ENCODE results near the gene BAZ2B.

BAZ2B gene

GRCh38 chr2:159399716-159400415, 216.5 kb downstream of the BAZ2B start:
- peak; percentile 71 for DNase-seq (ENCODE audit: low read depth)
- H3K4me3 ChIP-seq (ENCODE audit: low read length): no peak overlapping the region
- no peak for TF ChIP-seq CTCF (IDR thresholded peaks at IDR 0.05; ENCODE audit: insufficient read depth, low read depth, low read length, missing control alignments)

- no peak for TF ChIP-seq CTCF (IDR thresholded peaks at IDR 0.05; ENCODE audit: insufficient read depth, low read depth, low read length, missing control alignments)
Measured at GRCh38 chr2:159396799-159397198, 219.5 kb downstream of the BAZ2B start.

GRCh38 chr2:159382447-159383028, 233.8 kb downstream of the BAZ2B start:
- H3K4me3 ChIP-seq (ENCODE audit: low read length): no peak overlapping the region
- no peak for DNase-seq (ENCODE audit: low read depth)
- TF ChIP-seq CTCF (IDR thresholded peaks at IDR 0.05; ENCODE audit: insufficient read depth, low read depth, low read length, missing control alignments): no peak

More at GRCh38 chr2:159396799-159397198, 219.5 kb downstream of the BAZ2B start:
- no peak for DNase-seq (ENCODE audit: low read depth)
- H3K4me3 ChIP-seq (ENCODE audit: low read length): no peak overlapping the region

GRCh38 chr2:159381574-159381973, 234.8 kb downstream of the BAZ2B start:
- H3K4me3 ChIP-seq (ENCODE audit: low read length): no peak overlapping the region
- TF ChIP-seq CTCF (IDR thresholded peaks at IDR 0.05; ENCODE audit: insufficient read depth, low read depth, low read length, missing control alignments): no peak
- no peak for DNase-seq (ENCODE audit: low read depth)

- H3K4me3 ChIP-seq (ENCODE audit: low read length): no peak overlapping the region
- DNase-seq (ENCODE audit: low read depth): no peak
- no peak for TF ChIP-seq CTCF (IDR thresholded peaks at IDR 0.05; ENCODE audit: insufficient read depth, low read depth, low read length, missing control alignments)
Measured at GRCh38 chr2:159380685-159381239, 235.6 kb downstream of the BAZ2B start.

GRCh38 chr2:159379181-159379580, 237.2 kb downstream of the BAZ2B start:
- no peak for TF ChIP-seq CTCF (IDR thresholded peaks at IDR 0.05; ENCODE audit: insufficient read depth, low read depth, low read length, missing control alignments)
- no peak for DNase-seq (ENCODE audit: low read depth)
- H3K4me3 ChIP-seq (ENCODE audit: low read length): no peak overlapping the region
